DMS153 (cell line): Measurements from ENCODE around the gene SNRNP35.
"Not testable (repeated sequence)": the region's sequence is repeated elsewhere in the genome, so short reads cannot be mapped to it uniquely, and the experiment has no call there.

Experiments used
- DNase-seq: peaks from one replicate; lab custom pipeline; 2025; lab: John Stamatoyannopoulos, UW

Gene SNRNP35

DNA sequence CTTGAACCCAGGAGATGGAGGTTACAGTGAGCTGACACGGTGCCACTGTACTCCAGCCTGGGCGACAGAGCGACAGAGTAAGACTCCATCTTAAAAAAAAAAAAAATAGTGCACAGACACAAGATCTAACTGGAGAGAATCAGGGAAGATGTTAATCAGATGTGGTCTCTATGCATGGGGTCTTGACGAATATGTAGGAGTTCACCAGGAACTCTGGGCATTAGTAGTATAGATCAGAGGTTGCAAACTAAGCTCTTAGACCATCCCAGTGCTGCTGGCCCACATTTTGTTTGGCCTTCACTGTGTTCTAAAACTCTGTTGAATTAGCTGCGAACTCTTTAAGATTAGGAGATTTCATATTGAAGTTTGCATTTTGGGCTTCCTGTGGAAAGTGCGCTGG is 31.6 kb downstream of the SNRNP35 start:
- no peak for DNase-seq

DNA sequence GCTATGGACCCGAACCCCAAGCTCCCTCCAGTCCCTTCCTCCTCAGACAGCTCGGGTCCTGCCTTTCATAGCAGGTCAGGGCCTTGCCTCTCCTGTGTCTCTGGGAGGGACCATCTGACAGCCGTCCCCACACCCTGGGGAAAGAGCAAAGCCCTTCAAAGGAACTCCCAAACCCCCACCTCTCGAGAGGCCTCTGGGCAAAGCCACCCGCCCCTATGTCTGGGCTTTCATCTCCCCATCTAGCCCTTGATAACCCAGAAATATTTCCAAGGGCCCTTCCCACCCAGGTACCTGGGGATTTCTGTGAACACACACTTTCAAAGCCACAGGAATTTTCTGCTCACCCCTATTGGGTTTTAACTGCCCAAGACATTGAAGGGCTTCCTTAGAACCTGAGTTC is 32.1 kb downstream of the SNRNP35 start:
- no peak for DNase-seq

DNA sequence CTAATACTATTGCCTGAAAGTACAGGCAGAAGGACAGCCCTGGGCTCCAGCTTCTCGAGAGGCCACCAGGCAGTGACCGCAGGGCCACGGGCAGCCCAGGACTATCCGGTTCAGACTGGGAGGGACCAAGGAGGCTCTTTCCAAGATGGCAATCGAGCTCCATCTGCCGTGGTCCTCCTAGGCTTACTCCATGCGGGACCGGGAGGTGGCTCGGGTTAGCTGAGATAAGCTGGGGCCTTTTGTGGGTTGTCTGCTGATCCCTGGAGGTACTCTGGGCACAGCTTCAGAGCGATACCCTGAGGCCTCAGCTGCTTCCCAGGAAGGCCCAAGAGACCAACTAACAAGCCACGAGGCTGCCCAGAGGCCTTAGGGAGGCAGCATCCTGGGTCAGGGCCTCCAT is 33.1 kb downstream of the SNRNP35 start:
- DNase-seq: no peak

DNA sequence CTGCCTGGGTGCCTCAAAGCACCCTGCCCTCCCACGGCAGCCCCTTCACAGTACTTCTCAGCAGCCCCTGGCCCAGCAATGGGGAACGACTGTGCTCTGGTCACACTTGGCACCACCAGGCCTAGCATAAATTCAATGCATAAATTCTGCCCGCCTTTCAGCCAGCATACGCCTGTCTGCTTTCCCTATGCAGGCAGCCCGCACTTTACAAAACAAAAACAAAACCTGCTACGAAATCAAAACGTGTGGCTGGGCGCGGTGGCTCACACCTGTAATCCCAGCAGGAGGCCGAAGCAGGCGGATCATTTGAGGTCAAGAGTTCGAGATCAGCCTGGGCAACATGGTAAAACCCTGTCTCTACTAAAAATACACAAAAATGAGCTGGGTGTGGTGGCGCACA is 33.5 kb downstream of the SNRNP35 start:
- DNase-seq: no peak

DNA sequence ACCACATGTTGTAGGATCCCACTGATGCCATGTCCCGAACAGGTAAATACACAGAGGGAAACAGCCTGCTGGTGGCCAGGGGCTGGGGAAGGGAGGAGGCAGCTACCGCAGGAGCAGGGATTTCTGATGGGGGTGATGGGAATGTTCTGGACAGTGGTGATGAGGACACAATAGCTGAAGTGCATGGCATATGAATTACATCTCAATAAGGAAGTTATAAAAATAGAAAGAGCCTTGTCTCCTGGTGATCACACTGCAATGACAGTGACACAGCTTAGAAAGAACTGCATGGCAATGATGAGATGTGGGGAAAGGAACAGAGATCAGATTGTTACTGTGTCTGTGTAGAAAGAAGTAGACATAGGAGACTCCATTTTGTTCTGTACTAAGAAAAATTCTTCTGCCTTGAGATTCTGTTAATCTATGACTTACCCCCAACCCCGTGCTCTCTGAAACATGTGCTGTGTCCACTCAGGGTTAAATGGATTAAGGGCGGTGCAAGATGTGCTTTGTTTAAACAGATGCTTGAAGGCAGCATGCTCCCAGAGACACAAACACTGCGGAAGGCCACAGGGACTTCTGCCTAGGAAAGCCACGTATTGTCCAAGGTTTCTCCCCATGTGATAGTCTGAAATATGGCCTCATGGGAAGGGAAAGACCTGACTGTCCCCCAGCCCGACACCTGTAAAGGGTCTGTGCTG is 34.5 kb downstream of the SNRNP35 start:
- DNase-seq: not testable (repeated sequence)

DNA sequence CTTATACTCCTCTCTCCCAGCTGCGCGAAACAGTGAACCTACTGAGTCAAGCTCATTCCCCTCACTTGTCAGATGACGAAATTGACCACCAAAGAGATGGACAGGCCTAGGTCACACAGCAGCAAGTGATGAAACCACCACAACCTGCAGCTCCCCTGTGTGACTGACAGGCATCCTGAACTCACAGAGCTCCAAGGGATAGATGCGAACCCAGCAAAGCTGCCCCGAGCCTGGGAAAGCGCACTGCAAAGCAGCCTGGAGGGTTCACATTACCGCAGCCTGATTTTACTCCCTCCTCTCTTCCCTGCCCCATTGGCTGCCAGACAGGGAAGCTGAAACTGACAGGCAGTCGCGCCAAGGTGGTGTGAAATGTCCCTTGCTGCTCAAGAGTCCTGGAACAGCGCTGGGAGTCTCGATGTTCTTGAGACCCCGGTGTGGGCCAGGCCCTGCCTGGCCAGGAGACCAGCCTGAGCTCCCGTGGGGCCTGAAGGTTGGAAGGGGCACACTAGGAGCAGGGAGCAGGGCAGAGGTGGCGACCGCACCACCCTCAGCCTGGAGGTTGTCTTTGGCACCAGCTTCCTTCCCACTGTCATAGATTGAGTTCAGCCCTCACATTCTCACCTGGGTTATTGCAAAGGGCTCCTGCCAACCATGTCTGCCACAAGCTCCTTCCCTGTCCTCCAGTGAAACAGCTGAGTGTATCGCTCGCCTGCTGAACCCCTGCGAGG is 36.3 kb downstream of the SNRNP35 start:
- DNase-seq: no peak

DNA sequence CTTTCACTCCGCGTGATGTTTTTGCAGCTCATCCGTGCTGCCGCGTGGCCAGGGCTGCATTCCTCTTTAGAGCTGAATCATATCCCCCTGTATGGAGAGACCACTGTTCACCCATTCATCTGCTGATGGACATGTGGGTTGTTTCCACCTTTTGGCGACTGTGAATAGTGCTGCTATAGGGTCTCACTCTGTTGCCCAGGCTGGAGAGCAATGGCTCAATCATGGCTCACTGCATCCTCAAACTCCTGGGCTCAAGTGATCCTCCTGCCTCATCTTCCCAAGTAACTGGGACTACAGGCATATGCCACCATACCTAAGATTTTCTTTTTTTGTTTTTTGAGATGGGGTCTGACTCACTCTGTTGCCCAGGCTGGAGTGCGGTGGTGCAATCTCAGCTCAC is 39.1 kb downstream of the SNRNP35 start:
- DNase-seq: no peak

DNA sequence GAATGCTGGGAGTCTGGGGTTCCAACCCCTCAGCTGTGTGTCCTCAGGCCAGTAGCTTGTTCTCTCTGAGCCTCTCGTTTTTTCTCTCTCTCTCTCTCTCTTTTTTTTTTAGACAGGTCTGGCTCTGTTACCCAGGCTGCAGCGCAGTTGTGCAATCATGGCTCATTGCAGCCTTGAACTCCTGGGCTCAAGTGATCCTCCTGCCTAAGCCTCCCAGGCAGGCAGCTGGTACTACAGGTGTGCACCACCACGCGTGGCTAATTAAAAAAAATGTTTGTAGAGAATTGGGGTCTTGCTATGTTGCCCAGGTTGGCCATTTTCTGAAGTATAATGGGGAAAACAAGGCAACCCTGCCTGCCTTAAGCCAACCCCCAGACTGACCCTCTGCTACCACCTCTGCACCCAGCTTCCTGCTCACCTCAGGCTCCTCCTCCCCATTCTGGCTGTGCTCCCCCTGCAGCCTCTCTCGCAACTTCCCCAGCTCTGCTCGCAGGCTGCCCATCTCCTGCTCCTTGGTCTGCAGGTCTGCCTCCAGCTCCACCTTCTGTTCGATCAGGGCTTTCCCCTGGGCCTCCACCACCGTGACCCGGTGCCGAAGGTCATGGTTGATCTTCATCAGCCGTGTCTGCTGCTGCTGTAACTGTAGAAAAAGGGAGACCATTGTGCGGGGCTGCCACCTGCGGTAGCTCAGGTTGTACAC is 40.3 kb downstream of the SNRNP35 start:
- DNase-seq: no peak

DNA sequence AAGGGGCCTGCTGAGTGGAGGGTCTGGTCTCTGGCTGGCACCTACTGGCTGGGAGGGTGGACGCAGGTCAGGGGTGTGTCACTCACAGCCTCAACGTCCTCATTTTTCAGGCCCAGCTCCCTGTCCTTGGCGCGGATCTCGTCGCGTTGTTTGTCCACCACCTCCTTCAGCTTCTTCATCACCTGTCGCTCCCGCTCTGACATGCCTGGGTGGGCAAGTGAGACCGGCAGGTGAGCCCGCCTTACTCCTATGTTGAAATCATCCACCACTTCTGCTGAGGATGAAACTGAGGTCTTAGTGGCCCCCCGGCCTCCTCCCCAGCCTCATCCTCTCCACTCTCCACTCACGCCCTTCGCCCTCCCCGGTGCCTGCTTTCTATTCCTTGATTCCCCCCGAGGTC is 41.4 kb downstream of the SNRNP35 start:
- no peak for DNase-seq

DNA sequence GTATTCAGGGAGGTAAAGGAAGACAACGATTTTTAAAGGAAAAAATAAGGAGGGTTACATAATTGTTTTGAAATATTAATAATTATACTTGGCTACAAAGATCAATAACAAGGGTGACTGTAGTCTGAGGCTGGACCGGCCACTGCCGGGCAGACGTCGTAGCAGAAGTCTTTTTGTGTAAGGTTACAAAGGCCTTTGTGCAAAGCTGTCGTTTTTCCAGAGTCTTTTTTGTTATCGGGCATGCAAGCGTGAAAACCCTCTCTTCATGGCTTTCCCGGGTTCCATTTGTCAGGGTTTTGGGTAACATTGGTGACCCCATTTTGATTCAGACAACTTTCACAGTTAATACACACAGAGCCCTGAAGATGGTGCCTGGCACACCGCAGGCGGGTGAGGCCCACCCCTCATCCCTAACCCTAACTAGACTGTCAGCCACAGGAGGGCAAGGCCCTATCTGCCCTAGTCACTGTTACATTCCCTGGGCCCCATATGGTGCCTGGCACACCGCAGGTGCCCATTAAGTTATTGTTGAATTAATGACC is 44.3 kb downstream of the SNRNP35 start:
- DNase-seq: no peak

DNA sequence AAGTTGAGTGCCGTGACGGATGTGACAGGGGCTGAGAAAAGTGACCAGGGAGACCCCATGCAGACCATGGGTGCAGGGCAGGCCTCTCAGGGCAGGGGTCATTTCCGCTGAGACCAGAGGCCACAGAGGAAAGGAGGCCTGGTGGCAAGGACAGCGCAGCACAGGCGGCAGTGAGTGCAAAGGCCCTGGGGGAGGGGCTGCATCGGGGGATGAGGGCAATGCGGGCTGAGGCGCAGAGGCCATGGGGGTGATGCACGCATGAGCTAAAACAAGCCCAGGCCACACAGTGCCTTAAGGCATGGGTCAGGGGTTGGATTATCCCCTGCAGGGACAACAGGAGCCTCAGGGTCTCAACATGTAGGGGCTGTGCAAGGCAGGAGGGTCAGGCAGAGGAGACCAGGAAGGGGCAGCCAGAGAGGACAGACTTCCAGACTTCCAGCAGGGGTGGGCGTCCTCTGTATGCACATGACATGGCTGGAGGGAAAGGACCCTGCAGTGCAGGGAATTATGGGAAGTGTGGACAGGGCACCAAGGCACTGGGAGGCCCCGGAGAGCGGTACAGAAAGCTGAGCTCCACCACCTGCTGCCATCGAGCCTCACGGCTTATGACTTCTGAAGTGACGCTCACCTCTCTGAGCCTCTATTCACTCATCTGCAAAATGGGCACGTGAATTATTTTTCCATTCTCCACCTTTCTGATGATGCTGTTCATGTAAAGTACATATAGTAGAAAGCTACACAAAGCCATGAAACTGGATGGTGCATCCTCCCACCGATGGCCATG is 48.3 kb downstream of the SNRNP35 start:
- no peak for DNase-seq

DNA sequence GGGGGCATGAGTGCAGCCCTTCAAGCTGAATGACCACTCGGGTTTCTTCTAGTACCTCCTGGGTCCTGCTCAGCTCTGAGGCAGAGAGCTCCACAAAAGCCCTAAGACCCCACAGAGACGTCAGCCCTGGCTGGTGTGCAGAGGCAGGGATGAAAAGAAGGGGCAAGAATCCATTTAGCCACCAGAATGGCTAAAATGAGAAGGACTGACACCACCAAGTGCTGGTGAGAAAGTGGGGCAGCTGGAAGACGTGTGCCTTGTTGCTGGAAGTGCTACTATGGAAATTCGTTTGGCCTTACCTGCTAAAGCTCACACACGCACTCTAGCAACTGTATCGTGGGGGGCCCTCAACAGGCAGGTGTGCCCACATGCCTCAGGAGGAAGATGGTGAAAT is 48.9 kb downstream of the SNRNP35 start:
- DNase-seq: no peak

DNA sequence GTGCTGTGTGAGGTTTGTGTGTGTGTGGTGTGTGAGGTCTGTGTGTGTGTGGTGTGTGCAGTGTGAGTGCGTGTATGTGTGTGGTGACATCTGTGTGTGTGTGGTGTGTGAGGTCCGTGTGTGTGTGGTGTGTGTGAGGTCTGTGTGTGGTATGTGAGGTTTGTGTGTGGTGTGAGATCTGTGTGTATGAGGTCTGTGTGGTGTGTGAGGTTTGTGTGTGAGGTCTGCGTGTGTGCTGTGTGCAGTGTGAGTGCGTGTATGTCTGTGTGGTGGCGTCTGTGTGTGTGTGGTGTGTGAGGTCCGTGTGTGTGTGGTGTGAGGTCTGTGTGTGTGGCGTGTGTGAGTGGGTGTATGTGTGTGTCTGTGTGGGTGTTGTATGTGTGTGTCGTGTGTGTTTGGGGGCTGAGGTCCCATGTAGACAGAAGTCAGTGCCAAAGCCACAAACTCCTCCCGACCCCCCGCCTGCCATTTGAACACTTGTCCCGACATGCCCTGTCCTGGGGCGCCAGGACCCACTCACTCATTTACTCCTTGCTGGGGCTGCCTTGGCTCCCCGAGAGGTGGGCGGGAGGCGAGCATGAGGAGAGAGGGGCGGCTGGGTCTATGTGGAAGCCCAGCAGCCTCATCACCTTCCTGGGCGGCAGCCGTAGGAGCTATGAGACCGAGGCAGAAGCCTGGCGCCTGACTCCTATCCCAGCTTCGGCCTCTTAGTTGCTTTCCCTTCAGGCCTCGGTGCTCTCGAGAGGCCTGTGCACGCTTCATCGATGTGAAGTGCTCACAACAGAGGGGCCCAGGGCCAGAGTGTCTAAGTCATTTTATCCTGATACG is 55.1 kb downstream of the SNRNP35 start:
- DNase-seq: no peak

DNA sequence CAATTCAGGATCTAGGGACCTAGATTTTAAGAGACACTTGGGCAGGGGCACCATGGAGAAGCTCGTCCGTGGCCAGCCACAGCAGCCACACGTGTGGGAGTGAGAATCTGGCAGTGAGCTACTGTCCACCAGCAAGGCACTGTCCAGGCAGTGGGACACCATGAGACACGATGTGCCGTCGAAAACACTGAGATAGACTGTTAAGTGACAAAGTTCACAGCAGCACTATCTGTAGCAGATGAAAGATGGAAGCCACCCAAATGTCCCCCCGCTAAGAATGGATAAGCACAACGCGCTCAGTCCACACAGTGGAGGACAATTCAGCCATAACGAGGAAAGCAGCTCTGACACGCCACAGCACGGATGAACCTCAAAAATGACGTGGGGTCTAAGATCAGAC is 55.9 kb downstream of the SNRNP35 start:
- DNase-seq: no peak

DNA sequence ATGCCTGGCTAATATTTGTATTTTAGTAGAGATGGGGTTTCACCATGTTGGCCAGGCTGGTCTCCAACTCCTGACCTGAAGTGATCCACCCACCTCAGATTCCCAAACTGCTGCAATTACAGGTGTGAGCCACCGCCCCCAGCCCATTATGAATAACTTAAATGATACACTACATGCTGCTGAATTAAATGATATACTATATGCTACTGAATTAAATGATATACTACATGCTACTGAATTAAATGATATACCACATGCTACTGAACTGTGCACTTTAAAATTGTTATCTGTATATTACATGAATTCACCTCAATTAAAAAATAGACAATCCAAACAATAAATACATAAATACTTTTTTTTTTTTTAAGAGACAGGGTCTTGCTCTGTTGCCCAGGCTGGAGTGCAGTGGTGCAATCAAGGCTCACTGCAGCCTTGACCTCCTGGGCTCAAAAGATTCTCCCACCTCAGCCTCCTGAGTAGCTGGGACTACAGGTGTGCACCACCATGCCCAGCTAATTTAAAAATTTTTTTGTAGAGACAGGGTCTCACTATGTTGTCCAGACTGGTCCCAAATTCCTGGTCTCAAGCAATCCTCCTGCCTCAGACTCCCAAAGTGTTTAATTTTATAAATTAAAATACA is 56.8 kb downstream of the SNRNP35 start:
- not testable (repeated sequence) for DNase-seq

DNA sequence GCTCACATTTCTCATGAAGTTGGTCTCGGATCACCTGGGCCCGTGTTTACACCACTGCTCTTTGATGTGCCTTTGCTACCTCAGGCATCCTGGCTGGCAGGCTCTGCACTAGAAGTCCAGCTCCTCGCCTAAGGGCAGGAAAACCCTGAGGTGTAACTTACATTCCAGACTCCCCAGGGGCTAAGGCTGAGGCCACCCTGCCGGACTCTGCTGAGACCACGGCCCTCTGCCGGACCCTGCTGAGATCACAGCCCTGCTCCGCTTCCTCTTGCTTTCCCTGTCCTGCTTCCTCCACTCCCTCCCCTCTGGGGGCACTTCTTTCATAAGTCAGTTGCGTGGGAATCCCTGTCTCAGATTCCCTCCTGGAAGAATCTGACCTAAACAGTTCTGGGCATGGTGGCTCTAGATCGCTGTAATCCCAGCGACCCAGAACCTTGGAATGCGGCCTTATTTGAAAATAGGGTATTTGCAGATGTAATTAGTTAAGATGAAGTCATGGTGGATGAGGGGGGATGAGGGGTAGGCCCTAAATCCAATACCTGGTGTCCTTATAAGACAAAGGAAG is 58.4 kb downstream of the SNRNP35 start:
- DNase-seq: peak; percentile 2
